H1 (cell line): ENCODE results near the gene ZNF398. TPM values are rescaled to one million over a fixed set of nuclear protein-coding genes. Genes with fewer than 3 reads are reported as not detected.

ENCODE experiments used
- CTCF ChIA-PET: fragments of 300-600 bp; sonication (Branson Sonifier 250); formaldehyde crosslinking; loops from one replicate; lab custom pipeline; 2021; ENCODE audit not compliant: partially characterized antibody; lab: Charles Lee
- POLR2A ChIA-PET: fragments of 300-600 bp; sonication (Branson Sonifier 250); formaldehyde crosslinking; loops from one replicate; lab custom pipeline; 2021; ENCODE audit warnings: inconsistent platforms; ENCODE audit not compliant: partially characterized antibody; lab: Charles Lee
- DNase-seq, 2 experiments: peaks; one replicate each; pipeline versions ENCODE4 v3.0.0 to v3.0.0-alpha.2; 2010 to 2022; ENCODE audit warnings: low spot score in 2 of 2, low read depth in 1 of 2, mixed read lengths in 1 of 2
- FAIRE-seq: peaks from 2 replicates; lab custom pipeline; 2011; peaks lifted over from hg19 to GRCh38; lab: Jason Lieb, UNC
- H2AFZ ChIP-seq: 2 replicates; pipeline ENCODE4 v1.8.1; 2012; ENCODE audit warnings: low read length, inconsistent platforms
- H2AK5ac ChIP-seq: 2 replicates; pipeline ENCODE4 v1.6.1; 2013; ENCODE audit warnings: low read depth, low read length
- H2BK120ac ChIP-seq: replicated peaks from 2 replicates; pipeline ENCODE3; 2013; ENCODE audit warnings: low read depth, low read length, inconsistent platforms
- H2BK12ac ChIP-seq: 2 replicates; pipeline ENCODE4 v1.6.1; 2013; ENCODE audit warnings: low read depth, low read length
- H2BK15ac ChIP-seq: 2 replicates; pipeline ENCODE4 v1.6.1; 2013; ENCODE audit warnings: low read length
- H2BK20ac ChIP-seq: 2 replicates; pipeline ENCODE4 v1.6.1; 2013; ENCODE audit warnings: low read length
- H2BK5ac ChIP-seq: 2 replicates; pipeline ENCODE4 v1.6.1; 2013; ENCODE audit warnings: low read depth, low read length
- H3K14ac ChIP-seq: 2 replicates; pipeline ENCODE4 v1.6.1; 2013; ENCODE audit warnings: inconsistent platforms; ENCODE audit not compliant: insufficient read length
- H3K18ac ChIP-seq: 2 replicates; pipeline ENCODE4 v1.6.1; 2013; ENCODE audit warnings: low read length; ENCODE audit errors: extremely low read depth
- H3K23ac ChIP-seq: 2 replicates; pipeline ENCODE4 v1.6.1; 2013; ENCODE audit warnings: inconsistent platforms; ENCODE audit not compliant: insufficient read length
- H3K23me2 ChIP-seq: 2 replicates; pipeline ENCODE4 v1.6.1; 2013; ENCODE audit warnings: low read depth, low read length
- H3K27ac ChIP-seq: 2 replicates; pipeline ENCODE4 v1.6.1; 2011; ENCODE audit warnings: low read depth, low read length, inconsistent platforms
- H3K27me3 ChIP-seq, 4 experiments: replicated peaks in 1 of 4; 1 replicate in 1 of 4; 2 replicates in 3 of 4; pipeline versions ENCODE4 v1.6.1 to v1.8.1; 2011 to 2013; ENCODE audit warnings: low read length in 3 of 4, mild to moderate bottlenecking in 3 of 4, inconsistent platforms in 2 of 4, mixed read lengths in 2 of 4, moderate library complexity in 1 of 4; ENCODE audit not compliant: control insufficient read depth in 3 of 4, insufficient read depth in 3 of 4; ENCODE audit errors: extremely low read depth in 1 of 4
- H3K36me3 ChIP-seq, 4 experiments: 2 replicates each; pipeline versions ENCODE4 v1.6.1 to v1.8.1; 2011 to 2013; ENCODE audit warnings: mild to moderate bottlenecking in 4 of 4, low read length in 3 of 4, moderate library complexity in 2 of 4, control low read depth in 1 of 4, inconsistent platforms in 1 of 4; ENCODE audit not compliant: insufficient read depth in 4 of 4, control insufficient read depth in 2 of 4
- H3K4ac ChIP-seq: replicated peaks from 2 replicates; pipeline ENCODE3; 2013; ENCODE audit warnings: low read length, low read depth, mixed read lengths, inconsistent platforms; ENCODE audit not compliant: insufficient read length
- H3K4me1 ChIP-seq, 4 experiments: replicated peaks in 1 of 4; 1 replicate in 1 of 4; 2 replicates in 3 of 4; pipeline versions ENCODE4 v1.6.1 to v1.8.1; 2011 to 2013; ENCODE audit warnings: low read length in 3 of 4, inconsistent platforms in 2 of 4, mixed read lengths in 1 of 4; ENCODE audit not compliant: insufficient read depth in 4 of 4, control insufficient read depth in 3 of 4
- H3K4me2 ChIP-seq, 2 experiments: 2 replicates each; pipeline versions ENCODE4 v1.6.1 to v1.8.1; 2011 to 2013; ENCODE audit warnings: low read depth in 2 of 2, low read length in 2 of 2, control low read depth in 1 of 2, inconsistent platforms in 1 of 2, mild to moderate bottlenecking in 1 of 2; ENCODE audit not compliant: insufficient read depth in 1 of 2
- H3K4me3 ChIP-seq, 4 experiments: fragments of 200-600, 300-600 bp in 1 of 4; sonication (generic), shearing (Covaris generic), sonication (Bioruptor Twin) in 1 of 4; 2 replicates each; pipeline versions ENCODE4 v1.5.1 to v1.8.1; 2011 to 2016; ENCODE audit warnings: low read length in 4 of 4, low read depth in 3 of 4, control low read depth in 2 of 4, inconsistent platforms in 2 of 4, mild to moderate bottlenecking in 2 of 4, mixed read lengths in 1 of 4, moderate library complexity in 1 of 4; ENCODE audit not compliant: insufficient read depth in 2 of 4; ENCODE audit errors: extremely low read depth in 1 of 4
- H3K56ac ChIP-seq: replicated peaks from 2 replicates; pipeline ENCODE3; 2013; ENCODE audit warnings: low read depth, mild to moderate bottlenecking, mixed read lengths, low read length, inconsistent platforms; ENCODE audit not compliant: insufficient read length
- H3K79me1 ChIP-seq: 2 replicates; pipeline ENCODE4 v1.6.1; 2013; ENCODE audit warnings: low read depth, low read length, control low read depth
- H3K79me2 ChIP-seq, 2 experiments: 2 replicates each; pipeline versions ENCODE4 v1.6.1 to v1.8.1; 2012 to 2013; ENCODE audit warnings: low read length in 2 of 2, mild to moderate bottlenecking in 2 of 2, inconsistent platforms in 1 of 2; ENCODE audit not compliant: insufficient read depth in 2 of 2, control insufficient read depth in 1 of 2
- H3K9ac ChIP-seq, 4 experiments: replicated peaks in 1 of 4; 1 replicate in 1 of 4; 2 replicates in 3 of 4; pipeline versions ENCODE4 v1.6.1 to v1.8.1; 2011 to 2013; ENCODE audit warnings: low read depth in 3 of 4, low read length in 3 of 4, control low read depth in 2 of 4, mild to moderate bottlenecking in 2 of 4, moderate library complexity in 2 of 4, inconsistent platforms in 1 of 4; ENCODE audit errors: extremely low read depth in 1 of 4
- H3K9me3 ChIP-seq, 2 experiments: 2 replicates each; pipeline versions ENCODE4 v1.6.1 to v1.8.1; 2012 to 2013; ENCODE audit warnings: mild to moderate bottlenecking in 2 of 2, moderate library complexity in 2 of 2, control low read depth in 1 of 2, inconsistent platforms in 1 of 2, low read depth in 1 of 2, low read length in 1 of 2, mixed read lengths in 1 of 2; ENCODE audit not compliant: insufficient read depth in 2 of 2
- H4K20me1 ChIP-seq, 2 experiments: replicated peaks in 1 of 2; 2 replicates each; pipeline versions ENCODE3 to v1.8.1; 2011 to 2013; ENCODE audit warnings: inconsistent platforms in 2 of 2, low read length in 2 of 2, mild to moderate bottlenecking in 1 of 2; ENCODE audit not compliant: insufficient read depth in 2 of 2, control insufficient read depth in 1 of 2
- H4K5ac ChIP-seq: 2 replicates; pipeline ENCODE4 v1.6.1; 2013; ENCODE audit warnings: low read length, low read depth, mixed read lengths, inconsistent platforms; ENCODE audit not compliant: insufficient read length
- H4K8ac ChIP-seq: 2 replicates; pipeline ENCODE4 v1.8.0; 2013; ENCODE audit warnings: mild to moderate bottlenecking, moderate library complexity, low read length, inconsistent platforms; ENCODE audit not compliant: insufficient read depth; ENCODE audit errors: extremely low read depth
- H4K91ac ChIP-seq: replicated peaks from 2 replicates; pipeline ENCODE3; 2013; ENCODE audit warnings: low read length, mixed read lengths, inconsistent platforms; ENCODE audit not compliant: insufficient read length
- CBX5 ChIP-seq: fragments of 300-800, 300-1000 bp; sonication (generic); IDR thresholded peaks from 2 replicates; pipeline ENCODE4 v1.7.1; 2016; ENCODE audit warnings: antibody characterized with exemption, low read length, low read depth
- CEBPB ChIP-seq: IDR thresholded peaks from 2 replicates; pipeline ENCODE4 v1.6.1; 2012; ENCODE audit warnings: low read depth, low read length
- CHD2 ChIP-seq: IDR thresholded peaks from 2 replicates; pipeline ENCODE4 v1.6.1; 2012; ENCODE audit warnings: low read length, improper control_type of control experiment
- HDAC6 ChIP-seq: IDR thresholded peaks from one replicate; pipeline ENCODE4 v1.7.1; 2012; ENCODE audit warnings: low read depth, mild to moderate bottlenecking, inconsistent platforms, low read length, moderate library complexity
- KDM4A ChIP-seq: IDR thresholded peaks from one replicate; pipeline ENCODE4 v1.7.1; 2012; ENCODE audit warnings: low read depth, mild to moderate bottlenecking, moderate library complexity, low read length, inconsistent platforms; ENCODE audit not compliant: severe bottlenecking
- SAP30 ChIP-seq: fragments of 300-600 bp; sonication (generic); IDR thresholded peaks from 2 replicates; pipeline ENCODE4 v1.7.1; 2012; ENCODE audit warnings: low read length, moderate library complexity, mild to moderate bottlenecking, inconsistent platforms; ENCODE audit not compliant: insufficient read depth, insufficient replicate concordance
- SIN3A ChIP-seq, 2 experiments: IDR thresholded peaks in 1 of 2; conservative IDR thresholded peaks in 1 of 2; 2 replicates each; pipeline ENCODE4 v1.6.1; 2011 to 2012; ENCODE audit warnings: low read length in 2 of 2, improper control_type of control experiment in 1 of 2, low read depth in 1 of 2, mild to moderate bottlenecking in 1 of 2
- SP1 ChIP-seq: IDR thresholded peaks from 2 replicates; pipeline ENCODE4 v1.6.1; 2011; ENCODE audit warnings: low read depth, low read length
- SP4 ChIP-seq: IDR thresholded peaks from 2 replicates; pipeline ENCODE4 v1.6.1; 2012; ENCODE audit warnings: low read length, inconsistent platforms
- WGBS, 2 experiments: shearing (Covaris generic) in 1 of 2; methylation state at CpG; one replicate each; pipeline versions ENCODE4 v1.1.6 to v1.1.7; 2013 to 2015; ENCODE audit warnings: low lambda C conversion rate in 2 of 2, mixed read lengths in 2 of 2, inconsistent platforms in 1 of 2, low coverage in 1 of 2, missing lambda C conversion rate in 1 of 2; ENCODE audit not compliant: insufficient replicate concordance in 2 of 2, insufficient coverage in 1 of 2, insufficient read length in 1 of 2; ENCODE audit errors: extremely low coverage in 1 of 2, missing lambda C conversion rate in 1 of 2; 5-methylcytosine and 5-hydroxymethylcytosine counted together
- polyA plus RNA-seq, 7 experiments: library from polyadenylated mRNA; depleted of rRNA in 3 of 7; stranded (reverse) in 5 of 7; unstranded in 2 of 7; fragments of >200 nt in 5 of 7; fragments of 200-250 nt in 2 of 7; gene quantifications; 1 replicate in 5 of 7; 2 replicates in 1 of 7; 4 replicates in 1 of 7; pipeline versions ENCODE4 v1.2.1 to v1.2.3, GENCODE V29; 2011 to 2013; ENCODE audit warnings: missing spikeins in 2 of 7, mixed read lengths in 2 of 7
- total RNA-seq: library from RNA; stranded (reverse); fragmentation: NEBNext Ultra II Directional; extraction: Animal tissue kit (Norgen Biotek cat#: 25700); gene quantifications from 2 replicates; pipeline ENCODE4 v1.2.1, GENCODE V29; 2021

Gene ZNF398
- total and polyA plus RNA-seq, 2 of the 8 experiments (the other 6 are each of a cell fraction or from before 2014, with no cell fraction given), result 52.7 to 63.5 TPM

DNA sequence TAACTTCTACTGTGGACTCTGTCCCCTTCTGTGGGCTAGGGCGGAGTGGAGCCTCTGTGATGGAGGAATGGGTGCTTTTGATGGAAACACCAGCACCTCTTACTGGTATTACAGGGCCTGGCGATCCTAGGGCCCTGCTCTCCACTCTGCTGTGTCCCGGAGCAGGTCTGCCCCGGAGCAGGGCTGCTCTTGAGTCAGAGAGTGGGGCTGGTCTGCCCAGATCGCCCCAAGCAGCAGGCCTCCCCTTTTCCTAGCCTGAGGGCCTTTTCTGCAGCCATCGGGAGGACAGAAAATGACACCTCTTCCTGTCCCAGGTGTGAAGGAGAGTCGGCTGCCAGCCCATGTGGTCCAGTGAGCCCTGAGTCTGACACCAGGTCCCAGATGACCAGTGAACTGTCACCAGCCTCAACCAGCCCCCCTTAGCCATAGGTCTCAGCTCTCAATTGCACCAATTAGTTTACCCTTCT is 49.5 kb downstream of the ZNF398 start:
- Histone ChIP-seq H3K79me2 (peaks cover 3 to 27% of the 10 kb centered on the region in 2 experiments; a peak in 3 of 4 replicates), H3K4me1 (peaks cover 0 to 5% (median 4%) of the 10 kb centered on the region in 4 experiments; a peak in 5 of 7 replicates), H3K18ac (no peak overlapping the region), H3K4me2 (peak overlapping the region; percentile 89 to 91), H3K4me3 (peak overlapping the region; percentile 78 to 94 (median 88)), H3K36me3 (peaks cover 20 to 35% (median 29%) of the 10 kb centered on the region in 4 experiments), H4K91ac (peak overlapping the region; percentile 10), H4K8ac (peak overlapping the region; percentile 7; the same call in 1 of the 2 replicates), H3K27ac (no peak overlapping the region), H2BK15ac (no peak overlapping the region), H2BK5ac (no peak overlapping the region), H3K56ac (no peak overlapping the region), H3K4ac (peak overlapping the region; percentile 41), H2BK120ac (no peak overlapping the region), H3K79me1 (peaks cover 8% of the 10 kb centered on the region), H3K27me3 (no peaks in the 10 kb centered on the region), H4K20me1 (peaks cover 2 to 4% of the 10 kb centered on the region in 2 experiments), H3K23me2 (peaks cover 5% of the 10 kb centered on the region; the same call in 1 of the 2 replicates), H2BK20ac (no peak overlapping the region), H3K23ac (no peak overlapping the region), H3K9ac (peak overlapping the region in 3 of 4 experiments; percentile 64 to 93 (median 91); a peak in 5 of 7 replicates), H3K9me3 (no peaks in the 10 kb centered on the region), H2AK5ac (no peak overlapping the region), H4K5ac (no peak overlapping the region), H2AFZ (no peak overlapping the region), H2BK12ac (peak overlapping the region; percentile 27; the same call in 1 of the 2 replicates), H3K14ac (no peak overlapping the region)
- no peak for DNase-seq
- WGBS, 2 experiments, result 66% methylated on average over 7 of the region's 7 CpGs; no CpG with 5 or more reads in 1 of the 2 experiments
- CTCF ChIA-PET, result interaction anchor here (0.8 to 2.9 kb wide), 5 partner anchors 13 to 226 kb away, joined by 3 to 8 read pairs (median 5); no protein-coding TSS in a partner anchor
- no peak for TF ChIP-seq HDAC6
- TF ChIP-seq SAP30, result no peak
- no peak for TF ChIP-seq SP4
- TF ChIP-seq CHD2, result no peak
- no peak for TF ChIP-seq SP1
- no peak for TF ChIP-seq CBX5
- TF ChIP-seq CEBPB, result no peak
- no peak for TF ChIP-seq KDM4A
- TF ChIP-seq SIN3A (conservative IDR thresholded peaks at IDR 0.05 in 1 of 2, IDR thresholded peaks at IDR 0.05 in 1 of 2; ENCODE audit: low read depth in 1 of 2, low read length in 2 of 2), result no peak
- no peak for FAIRE-seq
- POLR2A ChIA-PET, result interaction anchor here (0.9 to 7.8 kb wide), 10 partner anchors 8 to 131 kb away, joined by 3 to 82 read pairs (median 7); partner anchors contain the start of genes ZNF398 and ZNF783
